B cell (primary cell): ENCODE data around the gene SLC30A3.

Source experiments
- EZH2 ChIP-seq: IDR thresholded peaks from 2 replicates; pipeline ENCODE4 v1.6.1; 2012; ENCODE audit warnings: borderline replicate concordance, low read depth, mild to moderate bottlenecking, moderate library complexity, low read length; ENCODE audit not compliant: insufficient read depth, poor library complexity, severe bottlenecking
- TF ChIP-seq, protein P1 (sequence below): fragments of 200-600 bp; IDR thresholded peaks from one replicate; pipeline ENCODE4 v1.8.0; 2022; ENCODE audit warnings: antibody characterized with exemption, mild to moderate bottlenecking

DNA sequence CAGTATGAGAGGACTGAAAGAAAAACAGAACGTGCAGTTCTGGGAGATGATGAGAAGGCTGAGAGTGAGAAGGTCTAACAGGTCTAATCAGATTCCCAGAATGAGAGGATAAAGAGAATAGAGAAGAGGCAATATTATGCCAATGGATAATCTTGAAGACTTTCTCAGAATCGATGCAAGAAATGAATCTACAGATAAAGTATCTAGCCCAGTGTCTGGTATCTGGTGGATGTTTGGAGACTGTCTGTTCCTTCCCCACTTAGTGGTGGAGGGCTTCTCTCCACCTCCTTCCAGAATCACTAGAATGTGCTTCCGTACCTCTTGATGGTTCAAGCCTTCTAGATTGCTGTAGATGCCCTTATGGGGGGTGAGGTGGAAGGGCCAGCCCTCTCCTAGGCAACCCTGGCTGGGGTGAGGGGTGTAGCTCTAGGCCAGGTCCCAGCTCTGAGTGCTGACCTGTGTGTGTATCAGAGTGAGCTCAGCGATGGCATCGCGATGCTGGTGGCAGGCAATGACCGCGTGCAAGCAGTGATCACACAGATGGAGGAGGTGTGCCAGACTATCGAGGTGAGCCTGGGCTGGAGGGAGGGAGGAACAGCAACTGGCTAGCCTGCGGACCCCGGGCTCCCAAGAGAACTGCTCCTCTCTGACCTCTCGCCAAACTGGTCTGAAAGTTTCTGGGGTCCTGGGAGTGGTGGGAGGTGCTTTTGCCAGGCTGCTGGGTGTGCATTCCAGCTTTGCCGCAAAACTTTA, 41.8 kb upstream of the SLC30A3 start:
- TF ChIP-seq, protein P1, sequence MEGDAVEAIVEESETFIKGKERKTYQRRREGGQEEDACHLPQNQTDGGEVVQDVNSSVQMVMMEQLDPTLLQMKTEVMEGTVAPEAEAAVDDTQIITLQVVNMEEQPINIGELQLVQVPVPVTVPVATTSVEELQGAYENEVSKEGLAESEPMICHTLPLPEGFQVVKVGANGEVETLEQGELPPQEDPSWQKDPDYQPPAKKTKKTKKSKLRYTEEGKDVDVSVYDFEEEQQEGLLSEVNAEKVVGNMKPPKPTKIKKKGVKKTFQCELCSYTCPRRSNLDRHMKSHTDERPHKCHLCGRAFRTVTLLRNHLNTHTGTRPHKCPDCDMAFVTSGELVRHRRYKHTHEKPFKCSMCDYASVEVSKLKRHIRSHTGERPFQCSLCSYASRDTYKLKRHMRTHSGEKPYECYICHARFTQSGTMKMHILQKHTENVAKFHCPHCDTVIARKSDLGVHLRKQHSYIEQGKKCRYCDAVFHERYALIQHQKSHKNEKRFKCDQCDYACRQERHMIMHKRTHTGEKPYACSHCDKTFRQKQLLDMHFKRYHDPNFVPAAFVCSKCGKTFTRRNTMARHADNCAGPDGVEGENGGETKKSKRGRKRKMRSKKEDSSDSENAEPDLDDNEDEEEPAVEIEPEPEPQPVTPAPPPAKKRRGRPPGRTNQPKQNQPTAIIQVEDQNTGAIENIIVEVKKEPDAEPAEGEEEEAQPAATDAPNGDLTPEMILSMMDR, result no peak
- no peak for TF ChIP-seq EZH2
